ENCODE measurements around the gene ADARB1.

- no peak for TF ChIP-seq TAF1 (IDR thresholded peaks at IDR 0.05; ENCODE audit: borderline replicate concordance, low read depth, low read length)
- no peak for TF ChIP-seq POLR2AphosphoS5 (IDR thresholded peaks at IDR 0.05; ENCODE audit: low read depth, low read length)
- no peak for TF ChIP-seq POLR2A (IDR thresholded peaks at IDR 0.05; ENCODE audit: low read depth, low read length)
Measured at GRCh38 chr21:45256912-45257672, 182.7 kb downstream of the ADARB1 start.

Data from GM12892 (cell line).